ENCODE results near the gene HDAC4. TPM values are rescaled to one million over a fixed set of nuclear protein-coding genes. Genes with fewer than 3 reads are reported as not detected.
A peak's percentile ranks its signal among the peaks of the same experiment; 100 is the strongest.

The HDAC4 gene
- total and polyA plus RNA-seq, 2 experiments from 2014 or later: 8.1 to 41.8 TPM

- no peaks in the 10 kb centered on the region; the same call in 2 of the 3 replicates for H3K9me3 Mint-ChIP-seq
- no peak overlapping the region for H3K4me3 Mint-ChIP-seq
- Histone ChIP-seq H4K20me1 (replicated peaks; ENCODE audit: insufficient read depth) (peaks cover 10% of the 10 kb centered on the region), H3K4me3 (no peak overlapping the region), H3K79me2 (replicated peaks; ENCODE audit: insufficient read depth) (peaks cover 96% of the 10 kb centered on the region), H3K9me2 (ENCODE audit: insufficient read depth) (no peaks in the 10 kb centered on the region), H3K4me1 (ENCODE audit: insufficient read depth) (peaks cover 32% of the 10 kb centered on the region), H3K36me3 (ENCODE audit: insufficient read depth) (no peaks in the 10 kb centered on the region), H3K27me3 (ENCODE audit: insufficient read depth) (no peaks in the 10 kb centered on the region), H3K27ac (ENCODE audit: low read depth) (no peak overlapping the region), H2AFZ (no peak overlapping the region), H3K4me2 (peak overlapping the region; percentile 44; the same call in 1 of the 2 replicates), H3F3A (replicated peaks; ENCODE audit: low read depth) (0 out of 2 replicates have a peak, but pooled peaks cover 4% of the 10 kb centered on the region)
- H3K27me3 Mint-ChIP-seq (ENCODE audit: insufficient read depth, low read depth, poor library complexity): peaks cover 8% of the 10 kb centered on the region
- DNase-seq (ENCODE audit: low spot score) (no peak), ATAC-seq (peak; percentile 16)
- TF ChIP-seq ZNF331 (CRISPR knock-in tag; IDR thresholded peaks at IDR 0.05; ENCODE audit: low read depth): no peak
- no peak for TF ChIP-seq EZH2 (IDR thresholded peaks at IDR 0.05; ENCODE audit: low read depth, unreplicated experiment)
- no peak for TF ChIP-seq STAT1 (IDR thresholded peaks at IDR 0.05; ENCODE audit: unreplicated experiment)
- no peak for TF ChIP-seq ZNF462 (CRISPR knock-in tag; IDR thresholded peaks at IDR 0.05)
- H3K36me3 Mint-ChIP-seq (ENCODE audit: low read depth): peaks cover 17% of the 10 kb centered on the region
- H3K27ac Mint-ChIP-seq: peak overlapping the region; percentile 70; the same call in 1 of the 2 replicates
- peaks cover 57% of the 10 kb centered on the region for H3K4me1 Mint-ChIP-seq
Measured at GRCh38 chr2:239382384-239382880, 18.4 kb downstream of the HDAC4 start.

- Histone ChIP-seq H3K27ac (ENCODE audit: low read depth) (peak overlapping the region; percentile 30; the same call in 1 of the 2 replicates), H3K4me3 (peak overlapping the region; percentile 27; the same call in 1 of the 2 replicates), H3K36me3 (ENCODE audit: insufficient read depth) (no peaks in the 10 kb centered on the region), H2AFZ (no peak overlapping the region), H3K4me2 (peak overlapping the region; percentile 44), H3K9me2 (ENCODE audit: insufficient read depth) (no peaks in the 10 kb centered on the region), H3K27me3 (ENCODE audit: insufficient read depth) (no peaks in the 10 kb centered on the region), H3K4me1 (ENCODE audit: insufficient read depth) (peaks cover 32% of the 10 kb centered on the region), H4K20me1 (replicated peaks; ENCODE audit: insufficient read depth) (peaks cover 10% of the 10 kb centered on the region), H3K79me2 (replicated peaks; ENCODE audit: insufficient read depth) (peaks cover 96% of the 10 kb centered on the region), H3F3A (replicated peaks; ENCODE audit: low read depth) (0 out of 2 replicates have a peak, but pooled peaks cover 4% of the 10 kb centered on the region)
- Mint-ChIP-seq H3K4me1 (peaks cover 57% of the 10 kb centered on the region), H3K4me3 (peak overlapping the region; percentile 56), H3K27ac (peak overlapping the region; percentile 81), H3K27me3 (ENCODE audit: insufficient read depth, low read depth, poor library complexity) (peaks cover 8% of the 10 kb centered on the region), H3K9me3 (no peaks in the 10 kb centered on the region), H3K36me3 (ENCODE audit: low read depth) (peaks cover 15% of the 10 kb centered on the region)
- DNase-seq (ENCODE audit: low spot score) (peak; percentile 65), ATAC-seq (peak; percentile 79)
- no peak for TF ChIP-seq ZNF114 (CRISPR knock-in tag; IDR thresholded peaks at IDR 0.05)
- no peak for TF ChIP-seq EZH2phosphoT487 (IDR thresholded peaks at IDR 0.05; ENCODE audit: unreplicated experiment)
- no peak for TF ChIP-seq ZNF462 (CRISPR knock-in tag; IDR thresholded peaks at IDR 0.05)
Measured at GRCh38 chr2:239381709-239382134, 19.1 kb downstream of the HDAC4 start.

Measured in GM23338 (cell line).